ENCODE results near the gene MYOM1. TPM values are rescaled to one million over a fixed set of nuclear protein-coding genes. Genes with fewer than 3 reads are reported as not detected.

MYOM1 gene
- total RNA-seq, 4 donors from 2014 or later, result 1.3 to 29.7 (median 3.1) TPM

GRCh38 chr18:3219241-3219630 lies 532 bp downstream of the MYOM1 start:
- TF ChIP-seq POLR2A (IDR thresholded peaks at IDR 0.05) (no peak), CTCF (IDR thresholded peaks at IDR 0.05) (no peak)
- Histone ChIP-seq H3K4me1 (peaks cover 0 to 7% (median 3%) of the 10 kb centered on the region in 4 donors), H3K36me3 (no peaks in the 10 kb centered on the region), H3K27ac (peak overlapping the region in 2 of 4 donors; percentile 2 to 79), H3K27me3 (no peaks in the 10 kb centered on the region), H3K4me3 (peak overlapping the region in 1 of 4 donors; percentile 1), H3K9me3 (no peaks in the 10 kb centered on the region)
- DNase-seq, result no peak

- TF ChIP-seq POLR2A (IDR thresholded peaks at IDR 0.05) (no peak), CTCF (IDR thresholded peaks at IDR 0.05) (no peak)
- Histone ChIP-seq H3K4me3 (peak overlapping the region in 1 of 4 donors; percentile 1), H3K27me3 (no peaks in the 10 kb centered on the region), H3K36me3 (no peaks in the 10 kb centered on the region), H3K9me3 (no peaks in the 10 kb centered on the region), H3K4me1 (peaks cover 0 to 7% (median 3%) of the 10 kb centered on the region in 4 donors), H3K27ac (peak overlapping the region in 1 of 4 donors; percentile 79)
- DNase-seq, result no peak
Observed at GRCh38 chr18:3218819-3219218, 949 bp downstream of the MYOM1 start.

GRCh38 chr18:3217948-3218647 lies 1.7 kb downstream of the MYOM1 start:
- Histone ChIP-seq H3K4me1 (peaks cover 0 to 7% (median 3%) of the 10 kb centered on the region in 4 donors), H3K36me3 (no peaks in the 10 kb centered on the region), H3K27me3 (no peaks in the 10 kb centered on the region), H3K4me3 (no peak overlapping the region), H3K9me3 (no peaks in the 10 kb centered on the region), H3K27ac (peak overlapping the region in 3 of 4 donors; percentile 56 to 79 (median 61))
- peak in 1 of 3 donors; percentile 76 for DNase-seq
- TF ChIP-seq POLR2A (IDR thresholded peaks at IDR 0.05) (peak; percentile 15 to 70), CTCF (IDR thresholded peaks at IDR 0.05) (no peak)

GRCh38 chr18:3216987-3217386 lies 2.8 kb downstream of the MYOM1 start:
- Histone ChIP-seq H3K36me3 (no peaks in the 10 kb centered on the region), H3K4me3 (no peak overlapping the region), H3K27me3 (no peaks in the 10 kb centered on the region), H3K4me1 (peaks cover 0 to 7% (median 3%) of the 10 kb centered on the region in 4 donors), H3K9me3 (no peaks in the 10 kb centered on the region), H3K27ac (peak overlapping the region in 3 of 4 donors; percentile 56 to 79 (median 61))
- DNase-seq, result no peak
- TF ChIP-seq POLR2A (IDR thresholded peaks at IDR 0.05) (no peak), CTCF (IDR thresholded peaks at IDR 0.05) (no peak)

- Histone ChIP-seq H3K4me1 (peaks cover 0 to 7% (median 3%) of the 10 kb centered on the region in 4 donors), H3K9me3 (no peaks in the 10 kb centered on the region), H3K27ac (no peak overlapping the region), H3K4me3 (no peak overlapping the region), H3K27me3 (no peaks in the 10 kb centered on the region), H3K36me3 (no peaks in the 10 kb centered on the region)
- DNase-seq, result no peak
- TF ChIP-seq CTCF (IDR thresholded peaks at IDR 0.05), result no peak
- TF ChIP-seq POLR2A (IDR thresholded peaks at IDR 0.05), result no peak
Observed at GRCh38 chr18:3214855-3215637, 4.7 kb downstream of the MYOM1 start.

Data from Peyer's patch (tissue), 4 donors.